Upper lobe of right lung (tissue), 1 donor: ENCODE results near the gene IMMP2L. TPM values are rescaled to one million over a fixed set of nuclear protein-coding genes. Genes with fewer than 3 reads are reported as not detected.

Experiments
- ATAC-seq: fragments of 200-7000 bp; cut with Tn5 transposase; one replicate; pipeline ENCODE4 v1.9.1; 2020; ENCODE audit warnings: mild to moderate bottlenecking, moderate library complexity
- DNase-seq: peaks from one replicate; pipeline ENCODE4 v3.0.0-alpha.2; 2020
- H3K27ac ChIP-seq: fragments of 200-600 bp; one replicate; pipeline ENCODE4 v1.8.0; 2022
- H3K27me3 ChIP-seq: fragments of 200-600 bp; one replicate; pipeline ENCODE4 v1.8.0; 2022; ENCODE audit warnings: mild to moderate bottlenecking
- H3K36me3 ChIP-seq: fragments of 200-600 bp; one replicate; pipeline ENCODE4 v1.8.0; 2022
- H3K4me1 ChIP-seq: fragments of 200-600 bp; one replicate; pipeline ENCODE4 v1.8.0; 2022
- H3K4me3 ChIP-seq: fragments of 200-600 bp; one replicate; pipeline ENCODE4 v1.8.0; 2022; ENCODE audit warnings: mild to moderate bottlenecking
- H3K9me3 ChIP-seq: fragments of 200-600 bp; one replicate; pipeline ENCODE4 v1.8.0; 2022
- intact Hi-C: fragments of 100-400 bp; cut with DNase I; formaldehyde crosslinking; loops from one replicate; pipeline ENCODE4 v1.11.0; 2022
- total RNA-seq: library from RNA; stranded (reverse); fragmentation: NEBNext Ultra II Directional; extraction: Animal tissue kit (Norgen Biotek cat#: 25700); gene quantifications from one replicate; pipeline ENCODE4 v1.2.1, GENCODE V29; 2021
- TF ChIP-seq, protein P1 (sequence below): fragments of 200-600 bp; IDR thresholded peaks from one replicate; pipeline ENCODE4 v1.8.0; 2022; ENCODE audit warnings: antibody characterized with exemption
- donor health status: DM: no; HTN: yes; CAD: no; lungs with severe emphysema.

The IMMP2L gene
- total RNA-seq, 1 donor from 2014 or later, result 22.0 TPM

DNA sequence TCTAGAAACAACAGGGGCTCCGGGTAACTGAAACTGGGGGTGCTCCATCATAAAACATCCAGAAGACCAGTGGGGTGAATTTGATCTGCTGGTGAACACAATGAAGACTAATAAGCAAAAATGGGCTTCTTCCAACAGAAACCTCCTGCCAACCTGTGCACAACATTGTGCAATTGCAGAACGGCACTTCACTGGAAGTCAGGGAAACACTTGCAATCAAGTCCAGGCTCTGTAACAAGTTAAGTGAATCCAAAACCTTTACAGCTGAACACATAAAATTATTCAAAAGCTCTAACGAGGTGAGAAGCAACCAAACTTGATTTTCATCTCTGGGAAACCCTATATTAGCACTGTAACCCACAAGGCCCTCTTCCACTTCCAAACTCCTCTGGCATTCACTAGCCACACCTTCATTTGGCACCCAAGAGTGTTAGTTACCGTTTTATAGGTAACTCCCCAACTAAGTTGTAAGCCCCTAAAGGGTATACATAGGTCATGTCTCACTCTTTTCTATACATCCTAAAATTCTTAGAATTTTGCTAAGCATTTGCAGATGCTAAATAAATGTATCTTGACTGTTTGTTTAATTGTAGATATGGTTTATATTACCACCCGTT is 22.0 kb downstream of the IMMP2L start:
- DNase-seq (no peak), ATAC-seq (peak; percentile 77)
- no peaks in the 10 kb centered on the region for H3K4me1 ChIP-seq
- no peaks in the 10 kb centered on the region for H3K9me3 ChIP-seq
- no peaks in the 10 kb centered on the region for H3K27me3 ChIP-seq
- TF ChIP-seq, protein P1, sequence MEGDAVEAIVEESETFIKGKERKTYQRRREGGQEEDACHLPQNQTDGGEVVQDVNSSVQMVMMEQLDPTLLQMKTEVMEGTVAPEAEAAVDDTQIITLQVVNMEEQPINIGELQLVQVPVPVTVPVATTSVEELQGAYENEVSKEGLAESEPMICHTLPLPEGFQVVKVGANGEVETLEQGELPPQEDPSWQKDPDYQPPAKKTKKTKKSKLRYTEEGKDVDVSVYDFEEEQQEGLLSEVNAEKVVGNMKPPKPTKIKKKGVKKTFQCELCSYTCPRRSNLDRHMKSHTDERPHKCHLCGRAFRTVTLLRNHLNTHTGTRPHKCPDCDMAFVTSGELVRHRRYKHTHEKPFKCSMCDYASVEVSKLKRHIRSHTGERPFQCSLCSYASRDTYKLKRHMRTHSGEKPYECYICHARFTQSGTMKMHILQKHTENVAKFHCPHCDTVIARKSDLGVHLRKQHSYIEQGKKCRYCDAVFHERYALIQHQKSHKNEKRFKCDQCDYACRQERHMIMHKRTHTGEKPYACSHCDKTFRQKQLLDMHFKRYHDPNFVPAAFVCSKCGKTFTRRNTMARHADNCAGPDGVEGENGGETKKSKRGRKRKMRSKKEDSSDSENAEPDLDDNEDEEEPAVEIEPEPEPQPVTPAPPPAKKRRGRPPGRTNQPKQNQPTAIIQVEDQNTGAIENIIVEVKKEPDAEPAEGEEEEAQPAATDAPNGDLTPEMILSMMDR, result no peak
- H3K36me3 ChIP-seq, result no peaks in the 10 kb centered on the region
- H3K4me3 ChIP-seq, result no peak overlapping the region
- intact Hi-C loops, result no loop called here
- no peak overlapping the region for H3K27ac ChIP-seq

DNA sequence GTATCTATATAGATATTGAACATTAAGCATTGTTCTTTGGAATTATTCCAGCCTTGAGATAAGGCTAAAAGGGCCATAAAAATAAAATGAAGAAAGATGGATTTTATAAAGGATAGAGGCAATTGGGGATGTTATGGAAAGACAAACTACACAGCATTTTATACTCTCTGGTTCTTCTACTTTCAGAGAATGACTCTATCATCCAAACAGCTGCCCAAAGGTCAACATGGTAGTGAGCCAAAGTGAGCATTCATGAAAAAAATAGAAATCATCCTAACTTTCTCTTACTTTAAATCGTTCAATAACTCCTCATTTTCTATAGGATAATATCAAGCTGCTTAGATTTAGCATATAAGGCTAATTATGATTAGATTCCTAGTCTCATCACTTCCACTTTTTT is 25.2 kb downstream of the IMMP2L start:
- intact Hi-C loops, result no loop called here
- H3K27ac ChIP-seq, result no peak overlapping the region
- no peaks in the 10 kb centered on the region for H3K4me1 ChIP-seq
- no peaks in the 10 kb centered on the region for H3K36me3 ChIP-seq
- H3K4me3 ChIP-seq, result no peak overlapping the region
- TF ChIP-seq, protein P1, result no peak
- no peak for ATAC-seq
- no peaks in the 10 kb centered on the region for H3K9me3 ChIP-seq
- no peaks in the 10 kb centered on the region for H3K27me3 ChIP-seq
- no peak for DNase-seq

DNA sequence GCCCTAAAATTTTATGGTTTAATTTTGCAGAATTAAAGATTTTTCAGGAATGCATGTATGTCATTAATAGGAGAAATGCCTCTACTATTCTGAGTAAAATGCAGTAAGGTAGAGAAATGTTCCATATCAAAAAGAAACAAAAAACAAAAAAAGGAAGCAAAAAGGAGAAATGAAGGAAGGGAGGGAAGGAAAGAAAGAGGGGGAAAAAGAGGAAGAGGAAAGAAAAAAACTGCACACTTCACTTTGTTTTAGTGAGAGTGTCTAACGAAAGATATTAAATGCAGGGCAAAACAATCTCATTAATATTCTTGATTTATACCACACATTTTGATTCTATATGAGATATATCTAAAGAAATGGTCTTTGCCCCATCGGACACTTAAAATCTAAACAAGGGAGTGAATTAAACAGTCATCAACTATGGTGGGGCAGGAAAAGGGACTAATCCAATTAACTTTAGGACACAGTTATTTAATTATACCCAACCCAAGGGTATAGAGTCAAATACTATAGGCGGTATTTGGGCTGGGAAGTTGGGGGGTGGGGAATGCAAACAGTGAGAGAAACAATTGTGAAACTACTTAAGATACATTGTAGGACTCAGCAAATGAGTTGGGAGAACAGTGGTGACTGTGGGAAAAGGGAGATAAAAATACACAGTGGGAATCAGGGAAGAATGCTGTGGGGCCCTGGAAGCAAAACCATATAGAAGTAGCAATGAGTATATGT is 27.0 kb downstream of the IMMP2L start:
- Histone ChIP-seq H3K4me1 (no peaks in the 10 kb centered on the region), H3K27me3 (no peaks in the 10 kb centered on the region), H3K9me3 (no peaks in the 10 kb centered on the region), H3K27ac (no peak overlapping the region), H3K4me3 (no peak overlapping the region), H3K36me3 (no peaks in the 10 kb centered on the region)
- no peak for ATAC-seq
- DNase-seq, result no peak
- TF ChIP-seq, protein P1, result no peak
- intact Hi-C loops, result no loop called here

DNA sequence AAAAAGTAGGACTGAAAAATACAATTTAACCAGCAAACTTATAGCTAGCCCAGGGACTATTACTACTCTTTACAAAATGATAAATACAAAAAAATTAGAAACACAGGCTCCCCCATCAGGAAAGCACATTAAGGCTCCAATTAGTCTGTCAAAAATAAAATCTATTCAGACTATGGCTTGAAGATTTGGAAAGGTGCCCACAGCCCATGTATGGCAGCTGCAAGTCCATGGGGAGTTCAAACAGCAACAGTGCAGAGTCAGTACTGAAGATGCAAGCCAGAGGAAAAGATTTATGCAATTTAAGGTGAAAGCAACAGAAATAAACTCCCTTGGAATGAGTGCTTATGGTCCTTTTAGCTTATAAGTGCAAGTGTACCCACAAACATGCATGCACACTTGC is 29.7 kb downstream of the IMMP2L start:
- intact Hi-C loops, result no loop called here
- H3K27ac ChIP-seq, result no peak overlapping the region
- no peaks in the 10 kb centered on the region for H3K27me3 ChIP-seq
- H3K4me3 ChIP-seq, result no peak overlapping the region
- DNase-seq (no peak), ATAC-seq (no peak)
- H3K4me1 ChIP-seq, result no peaks in the 10 kb centered on the region
- H3K9me3 ChIP-seq, result no peaks in the 10 kb centered on the region
- no peaks in the 10 kb centered on the region for H3K36me3 ChIP-seq
- TF ChIP-seq, protein P1, result no peak

DNA sequence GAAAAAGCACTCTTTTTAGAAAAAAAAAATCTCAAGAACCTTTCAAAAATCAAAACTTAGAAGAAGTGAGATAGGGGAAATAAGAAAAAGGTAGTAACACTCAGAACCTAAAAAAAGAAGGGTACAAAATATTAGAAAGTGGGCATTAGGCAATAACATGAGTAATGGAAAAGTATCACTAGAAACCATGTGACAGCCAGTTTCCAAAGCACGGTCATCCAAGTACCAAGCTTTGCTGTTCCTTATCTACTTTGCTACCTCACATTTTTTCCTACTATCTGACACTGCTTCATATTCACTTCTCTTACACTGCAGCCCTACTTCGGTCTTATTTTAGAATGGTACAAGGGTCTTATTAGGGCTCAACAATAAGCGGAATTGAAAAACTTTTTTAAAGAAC is 30.3 kb downstream of the IMMP2L start:
- intact Hi-C loops, result no loop called here
- Histone ChIP-seq H3K4me3 (no peak overlapping the region), H3K4me1 (no peaks in the 10 kb centered on the region), H3K27ac (no peak overlapping the region), H3K36me3 (no peaks in the 10 kb centered on the region), H3K27me3 (no peaks in the 10 kb centered on the region), H3K9me3 (no peaks in the 10 kb centered on the region)
- DNase-seq (no peak), ATAC-seq (peak; percentile 29)
- TF ChIP-seq, protein P1, result no peak
